Measurements from ENCODE around the gene PGF.

DNA sequence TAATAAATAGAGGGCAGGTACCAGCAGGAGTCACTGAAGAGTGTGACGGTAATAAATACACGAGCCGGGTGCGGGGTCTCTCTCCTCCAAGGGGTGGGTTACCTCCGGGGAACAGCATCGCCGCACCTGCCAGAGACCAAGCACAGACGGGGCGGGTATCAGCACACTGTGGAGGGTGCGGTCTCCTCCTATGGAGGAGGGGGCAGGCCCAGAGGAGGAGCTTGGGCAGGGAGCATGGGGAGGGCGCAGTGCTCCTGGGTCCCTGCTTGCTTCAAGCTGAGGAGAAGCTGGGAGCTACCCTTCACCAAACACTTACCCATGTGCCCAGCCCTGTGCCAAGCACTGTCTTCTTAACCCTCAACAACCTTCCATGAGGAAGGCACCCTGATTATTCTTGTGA is 12.8 kb downstream of the PGF start:
- TF ChIP-seq, protein P1, sequence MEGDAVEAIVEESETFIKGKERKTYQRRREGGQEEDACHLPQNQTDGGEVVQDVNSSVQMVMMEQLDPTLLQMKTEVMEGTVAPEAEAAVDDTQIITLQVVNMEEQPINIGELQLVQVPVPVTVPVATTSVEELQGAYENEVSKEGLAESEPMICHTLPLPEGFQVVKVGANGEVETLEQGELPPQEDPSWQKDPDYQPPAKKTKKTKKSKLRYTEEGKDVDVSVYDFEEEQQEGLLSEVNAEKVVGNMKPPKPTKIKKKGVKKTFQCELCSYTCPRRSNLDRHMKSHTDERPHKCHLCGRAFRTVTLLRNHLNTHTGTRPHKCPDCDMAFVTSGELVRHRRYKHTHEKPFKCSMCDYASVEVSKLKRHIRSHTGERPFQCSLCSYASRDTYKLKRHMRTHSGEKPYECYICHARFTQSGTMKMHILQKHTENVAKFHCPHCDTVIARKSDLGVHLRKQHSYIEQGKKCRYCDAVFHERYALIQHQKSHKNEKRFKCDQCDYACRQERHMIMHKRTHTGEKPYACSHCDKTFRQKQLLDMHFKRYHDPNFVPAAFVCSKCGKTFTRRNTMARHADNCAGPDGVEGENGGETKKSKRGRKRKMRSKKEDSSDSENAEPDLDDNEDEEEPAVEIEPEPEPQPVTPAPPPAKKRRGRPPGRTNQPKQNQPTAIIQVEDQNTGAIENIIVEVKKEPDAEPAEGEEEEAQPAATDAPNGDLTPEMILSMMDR (IDR thresholded peaks at IDR 0.05): no peak
- TF ChIP-seq ZFX (IDR thresholded peaks at IDR 0.05; ENCODE audit: borderline replicate concordance): no peak
